ENCODE measurements around the gene CELSR1. TPM values are rescaled to one million over a fixed set of nuclear protein-coding genes. Genes with fewer than 3 reads are reported as not detected.

The CELSR1 gene
- total RNA-seq, 1 experiment from 2014 or later = 19.6 TPM

GRCh38 chr22:46517255-46517761, 20.1 kb downstream of the CELSR1 start:
- RAD21 ChIA-PET (ENCODE audit: low non-redundant PET in 1 of 2, low total read pairs in 2 of 2, uncharacterized antibody in 2 of 2, unreplicated experiment in 2 of 2) = no interaction called here
- Histone ChIP-seq H3K9me2 (ENCODE audit: insufficient read depth) (no peaks in the 10 kb centered on the region), H3K4me2 (ENCODE audit: low read length) (no peak overlapping the region), H3K36me3 (ENCODE audit: control insufficient read depth in 1 of 2, insufficient read depth in 2 of 2, low read length in 2 of 2) (no peaks in the 10 kb centered on the region), H3K4me1 (ENCODE audit: control insufficient read depth in 1 of 2, insufficient read depth in 2 of 2, low read length in 2 of 2) (peaks cover 9 to 18% of the 10 kb centered on the region in 2 experiments), H3K9ac (ENCODE audit: low read length) (no peak overlapping the region), H3K27me3 (ENCODE audit: insufficient read depth, low read length) (no peaks in the 10 kb centered on the region), H3K27ac (ENCODE audit: low read depth, low read length) (no peak overlapping the region), H4K20me1 (ENCODE audit: insufficient read depth) (no peaks in the 10 kb centered on the region), H3K9me3 (ENCODE audit: control insufficient read depth in 1 of 2, insufficient read depth in 1 of 2, low read depth in 1 of 2, low read length in 2 of 2) (no peaks in the 10 kb centered on the region), H2AFZ (ENCODE audit: low read depth, low read length, poor library complexity, severe bottlenecking) (no peak overlapping the region), H3K79me2 (ENCODE audit: insufficient read depth, low read length) (peaks cover 3% of the 10 kb centered on the region; the same call in 1 of the 2 replicates), H3K4me3 (replicated peaks in 1 of 2; ENCODE audit: low read depth in 1 of 2, low read length in 2 of 2) (no peak overlapping the region)
- ATAC-seq (no peak), DNase-seq (ENCODE audit: low read depth, low spot score) (no peak)
- intact Hi-C loops (cut with micrococcal nuclease) = no loop called here
- TF ChIP-seq RAD21 (IDR thresholded peaks at IDR 0.05; ENCODE audit: low read depth) (no peak), ZBTB33 (IDR thresholded peaks at IDR 0.05; ENCODE audit: extremely low read depth, insufficient replicate concordance, low read length) (no peak), POLR2A (IDR thresholded peaks at IDR 0.05; ENCODE audit: borderline replicate concordance, extremely low read depth, insufficient read depth, insufficient read length) (no peak), POLR2AphosphoS5 (IDR thresholded peaks at IDR 0.05; ENCODE audit: low read depth, low read length) (no peak), ZNF274 (IDR thresholded peaks at IDR 0.05; ENCODE audit: low read depth, low read length) (no peak), ZFX (IDR thresholded peaks at IDR 0.05) (no peak), EZH2phosphoT487 (IDR thresholded peaks at IDR 0.05; ENCODE audit: borderline replicate concordance) (no peak), REST (IDR thresholded peaks at IDR 0.05; ENCODE audit: low read depth) (no peak), YY1 (IDR thresholded peaks at IDR 0.05; ENCODE audit: extremely low read depth, insufficient replicate concordance, low read depth, low read length) (no peak)
- POLR2A ChIA-PET = no interaction called here
- no TSS peak for BruUV-seq (replicated peaks)
- CTCF ChIA-PET = no interaction called here
